HepG2 (cell line): ENCODE results near the gene PTPRD. TPM values are rescaled to one million over a fixed set of nuclear protein-coding genes. Genes with fewer than 3 reads are reported as not detected.

Experiments used
- ATAC-seq: fragments of 200-7000 bp; cut with Tn5 transposase; 3 replicates; pipeline ENCODE4 v1.9.1; 2020; ENCODE audit warnings: mild to moderate bottlenecking, moderate library complexity
- BruUV-seq: library from RNA; stranded (reverse); fragments of 400-500 nt; replicated peaks from 2 replicates; lab custom pipeline; 2021; lab: Mats Ljungman, UMichigan
- CTCF ChIA-PET: fragments of 300-600 bp; formaldehyde crosslinking; extraction: SDS; loops from one replicate; lab custom pipeline; 2021; ENCODE audit warnings: low total read pairs, inconsistent platforms, low intra/inter-chr PET ratio; lab: Yijun Ruan, JAX
- POLR2A ChIA-PET: fragments of 350-600 bp; sonication (Branson Sonifier 250); formaldehyde crosslinking; loops from one replicate; lab custom pipeline; 2020; ENCODE audit warnings: antibody characterized with exemption, inconsistent platforms; lab: Yijun Ruan, JAX
- DNase-seq: peaks from one replicate; pipeline ENCODE4 v3.0.0-alpha.2; 2015; ENCODE audit warnings: low spot score
- FAIRE-seq: peaks from 3 replicates; lab custom pipeline; 2011; peaks lifted over from hg19 to GRCh38; lab: Jason Lieb, UNC
- H2AFZ ChIP-seq: one replicate; pipeline ENCODE4 v1.6.1; 2011; ENCODE audit warnings: low read length, inconsistent platforms
- H3K27ac ChIP-seq: fragments of 300-600 bp; 3 replicates; pipeline ENCODE4 v1.8.0; 2011; ENCODE audit warnings: mixed run types, mild to moderate bottlenecking, mixed read lengths, low read length, inconsistent platforms; ENCODE audit not compliant: insufficient read depth; ENCODE audit errors: extremely low read length
- H3K27me3 ChIP-seq, 2 experiments: fragments of 200-600 bp in 1 of 2; 2 replicates in 1 of 2; 3 replicates in 1 of 2; pipeline versions ENCODE4 v1.6.0 to v1.8.0; 2011; ENCODE audit warnings: low read length in 2 of 2, mild to moderate bottlenecking in 2 of 2, moderate library complexity in 2 of 2, inconsistent platforms in 1 of 2; ENCODE audit not compliant: insufficient read depth in 2 of 2, control insufficient read depth in 1 of 2
- H3K36me3 ChIP-seq, 2 experiments: fragments of 200-600 bp in 1 of 2; replicated peaks in 1 of 2; 2 replicates in 1 of 2; 3 replicates in 1 of 2; pipeline versions ENCODE4 v1.5.1 to v1.8.0; 2011; ENCODE audit warnings: low read length in 2 of 2, inconsistent platforms in 1 of 2; ENCODE audit not compliant: insufficient read depth in 2 of 2, control insufficient read depth in 1 of 2
- H3K4me1 ChIP-seq: 2 replicates; pipeline ENCODE4 v1.5.1; 2012; ENCODE audit warnings: low read length, inconsistent platforms; ENCODE audit not compliant: insufficient read depth
- H3K4me2 ChIP-seq: 2 replicates; pipeline ENCODE4 v1.6.0; 2011; ENCODE audit warnings: low read depth, low read length, inconsistent platforms
- H3K4me3 ChIP-seq, 3 experiments: fragments of 200-600 bp in 1 of 3; sonication (generic), shearing (Covaris generic) in 1 of 3; replicated peaks in 1 of 3; 2 replicates each; pipeline ENCODE4 v1.5.1; 2011 to 2016; ENCODE audit warnings: low read length in 3 of 3, inconsistent platforms in 2 of 3, low read depth in 2 of 3, mild to moderate bottlenecking in 2 of 3, control low read depth in 1 of 3, mixed read lengths in 1 of 3; ENCODE audit not compliant: insufficient read depth in 1 of 3
- H3K79me2 ChIP-seq: one replicate; pipeline ENCODE4 v1.6.1; 2011; ENCODE audit warnings: low read length, inconsistent platforms; ENCODE audit not compliant: insufficient read depth
- H3K9ac ChIP-seq: 2 replicates; pipeline ENCODE4 v1.6.0; 2011; ENCODE audit warnings: mild to moderate bottlenecking, low read depth, low read length, inconsistent platforms; ENCODE audit not compliant: insufficient read depth
- H3K9me3 ChIP-seq: 2 replicates; pipeline ENCODE4 v1.5.1; 2012; ENCODE audit warnings: mild to moderate bottlenecking, low read length
- H4K20me1 ChIP-seq: 2 replicates; pipeline ENCODE4 v1.6.0; 2011; ENCODE audit warnings: inconsistent platforms, mild to moderate bottlenecking, low read length, moderate library complexity; ENCODE audit not compliant: insufficient read depth
- ISX ChIP-seq: sonication (generic); formaldehyde crosslinking; conservative IDR thresholded peaks from 2 replicates; pipeline ENCODE4 v1.5.0; 2020; ENCODE audit warnings: missing genetic modification reagents
- KAT7 ChIP-seq: IDR thresholded peaks from 2 replicates; pipeline ENCODE4 v1.6.1; 2018; ENCODE audit warnings: borderline replicate concordance, missing compliant biosample characterization
- REL ChIP-seq: sonication (generic); formaldehyde crosslinking; conservative IDR thresholded peaks from 2 replicates; pipeline ENCODE4 v1.8.0; 2022; ENCODE audit warnings: mild to moderate bottlenecking, missing genetic modification reagents, moderate library complexity
- SMC3 ChIP-seq: IDR thresholded peaks from 2 replicates; pipeline ENCODE4 v1.6.1; 2011; ENCODE audit warnings: low read length, improper control_type of control experiment
- TBX3 ChIP-seq: fragments of 450-650 bp; IDR thresholded peaks from 2 replicates; pipeline ENCODE4 v1.6.1; 2017; ENCODE audit warnings: antibody characterized with exemption, mild to moderate bottlenecking, inconsistent platforms, borderline replicate concordance
- THAP11 ChIP-seq: IDR thresholded peaks from 2 replicates; pipeline ENCODE4 v1.6.1; 2016; ENCODE audit warnings: missing biosample characterization, missing genetic modification reagents
- ZBTB1 ChIP-seq: sonication (generic); formaldehyde crosslinking; IDR thresholded peaks from 2 replicates; pipeline ENCODE4 v1.4.0; 2020; ENCODE audit warnings: missing genetic modification reagents, borderline replicate concordance
- ZNF841 ChIP-seq: sonication (generic); formaldehyde crosslinking; IDR thresholded peaks from 2 replicates; pipeline ENCODE4 v1.8.1; 2023; ENCODE audit warnings: missing genetic modification reagents, borderline replicate concordance
- WGBS: methylation state at CpG from one replicate; pipeline ENCODE4 v1.1.6; 2017; ENCODE audit warnings: low lambda C conversion rate; 5-methylcytosine and 5-hydroxymethylcytosine counted together
- in situ Hi-C: cut with HindIII; loops from 2 replicates; pipeline ENCODE4 v1.10.0; 2017; ENCODE audit warnings: low pct_unique_long_range_greater_than_20kb; ENCODE audit not compliant: extremely low pct_ligation_motif_present
- intact Hi-C: fragments of 100-400 bp; cut with micrococcal nuclease; formaldehyde crosslinking; loops from one replicate; pipeline ENCODE4 v1.10.0; 2022; ENCODE audit not compliant: unreplicated experiment
- polyA plus RNA-seq, 8 experiments: library from polyadenylated mRNA; depleted of rRNA in 3 of 8; stranded (reverse) in 7 of 8; unstranded in 1 of 8; fragments of >200 nt; fragmentation: Illumina TruSeq in 4 of 8; extraction: Trizol in 4 of 8; gene quantifications; 2 replicates each; pipeline versions ENCODE4 v1.2.1 to v1.2.3, GENCODE V29; 2011 to 2016; ENCODE audit warnings: low read depth in 4 of 8, missing spikeins in 1 of 8, mixed read lengths in 1 of 8; ENCODE audit not compliant: insufficient read depth in 1 of 8
- total RNA-seq, 5 experiments: library from RNA; depleted of rRNA; stranded (reverse); fragments of >200 nt; fragmentation: Illumina TruSeq; extraction: Trizol; gene quantifications; 2 replicates each; pipeline ENCODE4 v1.2.3, GENCODE V29; 2016; ENCODE audit warnings: low read depth in 1 of 5
- TF ChIP-seq, protein P1 (sequence below): sonication (generic); formaldehyde crosslinking; IDR thresholded peaks from 2 replicates; pipeline ENCODE4 v1.4.0; 2020; ENCODE audit warnings: mild to moderate bottlenecking, missing genetic modification reagents
- TF ChIP-seq, protein P2 (sequence below): sonication (generic); formaldehyde crosslinking; IDR thresholded peaks from 2 replicates; pipeline ENCODE4 v1.4.0; 2020; ENCODE audit warnings: missing genetic modification reagents
- TF ChIP-seq, protein P3 (sequence below): sonication (generic); formaldehyde crosslinking; IDR thresholded peaks from 2 replicates; pipeline ENCODE4 v1.4.0; 2020; ENCODE audit warnings: missing genetic modification reagents, borderline replicate concordance
- TF ChIP-seq, protein P4 (sequence below): sonication (generic); formaldehyde crosslinking; IDR thresholded peaks from 2 replicates; pipeline ENCODE4 v1.5.0; 2020; ENCODE audit warnings: missing genetic modification reagents

The PTPRD gene
- total and polyA plus RNA-seq, 2 of the 13 experiments (the other 11 are each of a cell fraction or from before 2014, with no cell fraction given): 0.05 TPM; not detected in 1

DNA sequence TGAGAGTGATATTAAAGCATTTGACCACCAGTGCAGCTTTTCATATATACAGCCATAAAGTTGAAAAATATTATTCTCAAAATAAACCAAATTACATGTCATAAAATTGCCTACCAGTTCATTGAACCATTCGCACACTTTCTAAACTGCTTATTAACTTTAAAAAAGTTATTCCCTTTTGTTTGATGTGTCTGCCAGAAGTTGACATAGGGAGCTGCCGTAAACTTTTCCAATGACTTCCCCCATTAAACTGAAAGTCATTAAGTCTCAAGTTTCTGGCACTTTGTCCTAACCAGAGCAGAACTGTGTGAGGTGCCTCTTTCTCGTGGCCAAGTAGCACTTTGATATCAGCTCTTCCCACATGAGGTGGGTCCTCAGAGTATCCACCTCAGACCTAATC is 2231.2 kb downstream of the PTPRD start:
- intact Hi-C loops: no loop called here
- WGBS: 14% methylated on average over 3 of the region's 3 CpGs
- TF ChIP-seq, protein P1, sequence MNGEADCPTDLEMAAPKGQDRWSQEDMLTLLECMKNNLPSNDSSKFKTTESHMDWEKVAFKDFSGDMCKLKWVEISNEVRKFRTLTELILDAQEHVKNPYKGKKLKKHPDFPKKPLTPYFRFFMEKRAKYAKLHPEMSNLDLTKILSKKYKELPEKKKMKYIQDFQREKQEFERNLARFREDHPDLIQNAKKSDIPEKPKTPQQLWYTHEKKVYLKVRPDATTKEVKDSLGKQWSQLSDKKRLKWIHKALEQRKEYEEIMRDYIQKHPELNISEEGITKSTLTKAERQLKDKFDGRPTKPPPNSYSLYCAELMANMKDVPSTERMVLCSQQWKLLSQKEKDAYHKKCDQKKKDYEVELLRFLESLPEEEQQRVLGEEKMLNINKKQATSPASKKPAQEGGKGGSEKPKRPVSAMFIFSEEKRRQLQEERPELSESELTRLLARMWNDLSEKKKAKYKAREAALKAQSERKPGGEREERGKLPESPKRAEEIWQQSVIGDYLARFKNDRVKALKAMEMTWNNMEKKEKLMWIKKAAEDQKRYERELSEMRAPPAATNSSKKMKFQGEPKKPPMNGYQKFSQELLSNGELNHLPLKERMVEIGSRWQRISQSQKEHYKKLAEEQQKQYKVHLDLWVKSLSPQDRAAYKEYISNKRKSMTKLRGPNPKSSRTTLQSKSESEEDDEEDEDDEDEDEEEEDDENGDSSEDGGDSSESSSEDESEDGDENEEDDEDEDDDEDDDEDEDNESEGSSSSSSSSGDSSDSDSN (CRISPR knock-in tag): no peak
- no peak for TF ChIP-seq SMC3
- TF ChIP-seq, protein P2, sequence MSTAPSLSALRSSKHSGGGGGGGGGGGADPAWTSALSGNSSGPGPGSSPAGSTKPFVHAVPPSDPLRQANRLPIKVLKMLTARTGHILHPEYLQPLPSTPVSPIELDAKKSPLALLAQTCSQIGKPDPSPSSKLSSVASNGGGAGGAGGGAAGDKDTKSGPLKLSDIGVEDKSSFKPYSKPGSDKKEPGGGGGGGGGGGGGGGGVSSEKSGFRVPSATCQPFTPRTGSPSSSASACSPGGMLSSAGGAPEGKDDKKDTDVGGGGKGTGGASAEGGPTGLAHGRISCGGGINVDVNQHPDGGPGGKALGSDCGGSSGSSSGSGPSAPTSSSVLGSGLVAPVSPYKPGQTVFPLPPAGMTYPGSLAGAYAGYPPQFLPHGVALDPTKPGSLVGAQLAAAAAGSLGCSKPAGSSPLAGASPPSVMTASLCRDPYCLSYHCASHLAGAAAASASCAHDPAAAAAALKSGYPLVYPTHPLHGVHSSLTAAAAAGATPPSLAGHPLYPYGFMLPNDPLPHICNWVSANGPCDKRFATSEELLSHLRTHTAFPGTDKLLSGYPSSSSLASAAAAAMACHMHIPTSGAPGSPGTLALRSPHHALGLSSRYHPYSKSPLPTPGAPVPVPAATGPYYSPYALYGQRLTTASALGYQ (CRISPR knock-in tag): no peak
- TF ChIP-seq THAP11 (CRISPR knock-in tag): no peak
- no peak for TF ChIP-seq REL (CRISPR knock-in tag)
- TF ChIP-seq TBX3: no peak
- no peak for TF ChIP-seq ZNF841 (CRISPR knock-in tag)
- TF ChIP-seq KAT7 (CRISPR knock-in tag): no peak
- no peak for TF ChIP-seq ISX (CRISPR knock-in tag)
- TF ChIP-seq, protein P3, sequence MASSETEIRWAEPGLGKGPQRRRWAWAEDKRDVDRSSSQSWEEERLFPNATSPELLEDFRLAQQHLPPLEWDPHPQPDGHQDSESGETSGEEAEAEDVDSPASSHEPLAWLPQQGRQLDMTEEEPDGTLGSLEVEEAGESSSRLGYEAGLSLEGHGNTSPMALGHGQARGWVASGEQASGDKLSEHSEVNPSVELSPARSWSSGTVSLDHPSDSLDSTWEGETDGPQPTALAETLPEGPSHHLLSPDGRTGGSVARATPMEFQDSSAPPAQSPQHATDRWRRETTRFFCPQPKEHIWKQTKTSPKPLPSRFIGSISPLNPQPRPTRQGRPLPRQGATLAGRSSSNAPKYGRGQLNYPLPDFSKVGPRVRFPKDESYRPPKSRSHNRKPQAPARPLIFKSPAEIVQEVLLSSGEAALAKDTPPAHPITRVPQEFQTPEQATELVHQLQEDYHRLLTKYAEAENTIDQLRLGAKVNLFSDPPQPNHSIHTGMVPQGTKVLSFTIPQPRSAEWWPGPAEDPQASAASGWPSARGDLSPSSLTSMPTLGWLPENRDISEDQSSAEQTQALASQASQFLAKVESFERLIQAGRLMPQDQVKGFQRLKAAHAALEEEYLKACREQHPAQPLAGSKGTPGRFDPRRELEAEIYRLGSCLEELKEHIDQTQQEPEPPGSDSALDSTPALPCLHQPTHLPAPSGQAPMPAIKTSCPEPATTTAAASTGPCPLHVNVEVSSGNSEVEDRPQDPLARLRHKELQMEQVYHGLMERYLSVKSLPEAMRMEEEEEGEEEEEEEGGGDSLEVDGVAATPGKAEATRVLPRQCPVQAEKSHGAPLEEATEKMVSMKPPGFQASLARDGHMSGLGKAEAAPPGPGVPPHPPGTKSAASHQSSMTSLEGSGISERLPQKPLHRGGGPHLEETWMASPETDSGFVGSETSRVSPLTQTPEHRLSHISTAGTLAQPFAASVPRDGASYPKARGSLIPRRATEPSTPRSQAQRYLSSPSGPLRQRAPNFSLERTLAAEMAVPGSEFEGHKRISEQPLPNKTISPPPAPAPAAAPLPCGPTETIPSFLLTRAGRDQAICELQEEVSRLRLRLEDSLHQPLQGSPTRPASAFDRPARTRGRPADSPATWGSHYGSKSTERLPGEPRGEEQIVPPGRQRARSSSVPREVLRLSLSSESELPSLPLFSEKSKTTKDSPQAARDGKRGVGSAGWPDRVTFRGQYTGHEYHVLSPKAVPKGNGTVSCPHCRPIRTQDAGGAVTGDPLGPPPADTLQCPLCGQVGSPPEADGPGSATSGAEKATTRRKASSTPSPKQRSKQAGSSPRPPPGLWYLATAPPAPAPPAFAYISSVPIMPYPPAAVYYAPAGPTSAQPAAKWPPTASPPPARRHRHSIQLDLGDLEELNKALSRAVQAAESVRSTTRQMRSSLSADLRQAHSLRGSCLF: no peak
- no peak for TF ChIP-seq ZBTB1 (CRISPR knock-in tag)
- TF ChIP-seq, protein P4, sequence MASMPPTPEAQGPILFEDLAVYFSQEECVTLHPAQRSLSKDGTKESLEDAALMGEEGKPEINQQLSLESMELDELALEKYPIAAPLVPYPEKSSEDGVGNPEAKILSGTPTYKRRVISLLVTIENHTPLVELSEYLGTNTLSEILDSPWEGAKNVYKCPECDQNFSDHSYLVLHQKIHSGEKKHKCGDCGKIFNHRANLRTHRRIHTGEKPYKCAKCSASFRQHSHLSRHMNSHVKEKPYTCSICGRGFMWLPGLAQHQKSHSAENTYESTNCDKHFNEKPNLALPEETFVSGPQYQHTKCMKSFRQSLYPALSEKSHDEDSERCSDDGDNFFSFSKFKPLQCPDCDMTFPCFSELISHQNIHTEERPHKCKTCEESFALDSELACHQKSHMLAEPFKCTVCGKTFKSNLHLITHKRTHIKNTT (CRISPR knock-in tag): no peak

More for the DNA sequence above, 2231.2 kb downstream of the PTPRD start:
- Histone ChIP-seq H4K20me1 (no peaks in the 10 kb centered on the region), H3K4me3 (no peak overlapping the region), H3K27me3 (no peaks in the 10 kb centered on the region), H3K4me2 (no peak overlapping the region), H3K9me3 (peaks cover 88% of the 10 kb centered on the region), H3K36me3 (no peaks in the 10 kb centered on the region), H3K9ac (no peak overlapping the region), H2AFZ (no peak overlapping the region), H3K79me2 (no peaks in the 10 kb centered on the region), H3K4me1 (no peaks in the 10 kb centered on the region), H3K27ac (no peak overlapping the region)
- DNase-seq (no peak), FAIRE-seq (no peak), ATAC-seq (no peak)
- in situ Hi-C loops: no loop called here
- no TSS peak for BruUV-seq
- ChIA-PET CTCF (no interaction called here), POLR2A (no interaction called here)
